ENCODE data around the gene XRCC5. TPM values are rescaled to one million over a fixed set of nuclear protein-coding genes. Genes with fewer than 3 reads are reported as not detected.
"Not testable (repeated sequence)": the region's sequence is repeated elsewhere in the genome, so short reads cannot be mapped to it uniquely, and the experiment has no call there.

XRCC5 gene
- total RNA-seq, 1 experiment from 2014 or later, result 496 TPM

- H3K4me3 ChIP-seq (ENCODE audit: insufficient read depth, low read depth, low read length), result no peak overlapping the region
- peaks cover 60% of the 10 kb centered on the region for H3K36me3 ChIP-seq (replicated peaks; ENCODE audit: control insufficient read depth, insufficient read depth, low read length)
- no peak for DNase-seq
- H3K27me3 ChIP-seq (ENCODE audit: control insufficient read depth, insufficient read depth, low read length), result no peaks in the 10 kb centered on the region
Observed at GRCh38 chr2:216118474-216118873, 9.3 kb downstream of the XRCC5 start.

GRCh38 chr2:216119146-216119545 lies 10.0 kb downstream of the XRCC5 start:
- Histone ChIP-seq H3K36me3 (replicated peaks; ENCODE audit: control insufficient read depth, insufficient read depth, low read length) (peaks cover 56% of the 10 kb centered on the region), H3K27me3 (ENCODE audit: control insufficient read depth, insufficient read depth, low read length) (no peaks in the 10 kb centered on the region), H3K4me3 (ENCODE audit: insufficient read depth, low read depth, low read length) (no peak overlapping the region)
- no peak for DNase-seq

GRCh38 chr2:216119986-216120385 lies 10.8 kb downstream of the XRCC5 start:
- no peak overlapping the region for H3K4me3 ChIP-seq (ENCODE audit: insufficient read depth, low read depth, low read length)
- no peaks in the 10 kb centered on the region for H3K27me3 ChIP-seq (ENCODE audit: control insufficient read depth, insufficient read depth, low read length)
- no peak for DNase-seq
- H3K36me3 ChIP-seq (replicated peaks; ENCODE audit: control insufficient read depth, insufficient read depth, low read length), result peaks cover 60% of the 10 kb centered on the region

- Histone ChIP-seq H3K4me3 (ENCODE audit: insufficient read depth, low read depth, low read length) (no peak overlapping the region), H3K36me3 (replicated peaks; ENCODE audit: control insufficient read depth, insufficient read depth, low read length) (peaks cover 70% of the 10 kb centered on the region), H3K27me3 (ENCODE audit: control insufficient read depth, insufficient read depth, low read length) (no peaks in the 10 kb centered on the region)
- DNase-seq, result no peak
Observed at GRCh38 chr2:216121255-216121654, 12.1 kb downstream of the XRCC5 start.

- Histone ChIP-seq H3K27me3 (ENCODE audit: control insufficient read depth, insufficient read depth, low read length) (no peaks in the 10 kb centered on the region), H3K4me3 (ENCODE audit: insufficient read depth, low read depth, low read length) (no peak overlapping the region), H3K36me3 (replicated peaks; ENCODE audit: control insufficient read depth, insufficient read depth, low read length) (peaks cover 53% of the 10 kb centered on the region)
- no peak for DNase-seq
Observed at GRCh38 chr2:216126943-216127342, 17.8 kb downstream of the XRCC5 start.

- Histone ChIP-seq H3K27me3 (ENCODE audit: control insufficient read depth, insufficient read depth, low read length) (no peaks in the 10 kb centered on the region), H3K4me3 (ENCODE audit: insufficient read depth, low read depth, low read length) (no peak overlapping the region), H3K36me3 (replicated peaks; ENCODE audit: control insufficient read depth, insufficient read depth, low read length) (peaks cover 64% of the 10 kb centered on the region)
- no peak for DNase-seq
Observed at GRCh38 chr2:216130346-216130971, 21.3 kb downstream of the XRCC5 start.

GRCh38 chr2:216131175-216131926 lies 22.2 kb downstream of the XRCC5 start:
- H3K36me3 ChIP-seq (replicated peaks; ENCODE audit: control insufficient read depth, insufficient read depth, low read length), result peaks cover 57% of the 10 kb centered on the region

GRCh38 chr2:216132585-216132984 lies 23.4 kb downstream of the XRCC5 start:
- DNase-seq, result no peak
- peaks cover 60% of the 10 kb centered on the region for H3K36me3 ChIP-seq (replicated peaks; ENCODE audit: control insufficient read depth, insufficient read depth, low read length)
- H3K4me3 ChIP-seq (ENCODE audit: insufficient read depth, low read depth, low read length), result no peak overlapping the region
- no peaks in the 10 kb centered on the region for H3K27me3 ChIP-seq (ENCODE audit: control insufficient read depth, insufficient read depth, low read length)

More at GRCh38 chr2:216131175-216131926, 22.2 kb downstream of the XRCC5 start:
- H3K4me3 ChIP-seq (ENCODE audit: insufficient read depth, low read depth, low read length), result no peak overlapping the region
- H3K27me3 ChIP-seq (ENCODE audit: control insufficient read depth, insufficient read depth, low read length), result no peaks in the 10 kb centered on the region
- no peak for DNase-seq

GRCh38 chr2:216133397-216133796 lies 24.2 kb downstream of the XRCC5 start:
- DNase-seq, result no peak
- H3K4me3 ChIP-seq (ENCODE audit: insufficient read depth, low read depth, low read length), result no peak overlapping the region
- H3K27me3 ChIP-seq (ENCODE audit: control insufficient read depth, insufficient read depth, low read length), result no peaks in the 10 kb centered on the region
- H3K36me3 ChIP-seq (replicated peaks; ENCODE audit: control insufficient read depth, insufficient read depth, low read length), result peaks cover 65% of the 10 kb centered on the region

- no peak for DNase-seq
- H3K4me3 ChIP-seq (ENCODE audit: insufficient read depth, low read depth, low read length), result no peak overlapping the region
- H3K27me3 ChIP-seq (ENCODE audit: control insufficient read depth, insufficient read depth, low read length), result no peaks in the 10 kb centered on the region
- H3K36me3 ChIP-seq (replicated peaks; ENCODE audit: control insufficient read depth, insufficient read depth, low read length), result peaks cover 68% of the 10 kb centered on the region
Observed at GRCh38 chr2:216134958-216135541, 25.9 kb downstream of the XRCC5 start.

- Histone ChIP-seq H3K27me3 (ENCODE audit: control insufficient read depth, insufficient read depth, low read length) (no peaks in the 10 kb centered on the region), H3K4me3 (ENCODE audit: insufficient read depth, low read depth, low read length) (no peak overlapping the region), H3K36me3 (replicated peaks; ENCODE audit: control insufficient read depth, insufficient read depth, low read length) (peaks cover 61% of the 10 kb centered on the region)
- DNase-seq, result peak; percentile 35
Observed at GRCh38 chr2:216139884-216140283, 30.7 kb downstream of the XRCC5 start.

- H3K4me3 ChIP-seq (ENCODE audit: insufficient read depth, low read depth, low read length); DNase-seq; H3K27me3 ChIP-seq (ENCODE audit: control insufficient read depth, insufficient read depth, low read length): not testable (repeated sequence)
- peaks cover 56% of the 10 kb centered on the region for H3K36me3 ChIP-seq (replicated peaks; ENCODE audit: control insufficient read depth, insufficient read depth, low read length)
Observed at GRCh38 chr2:216141516-216141915, 32.4 kb downstream of the XRCC5 start.

GRCh38 chr2:216142540-216142939 lies 33.4 kb downstream of the XRCC5 start:
- DNase-seq, result no peak
- H3K4me3 ChIP-seq (ENCODE audit: insufficient read depth, low read depth, low read length), result no peak overlapping the region
- H3K36me3 ChIP-seq (replicated peaks; ENCODE audit: control insufficient read depth, insufficient read depth, low read length), result peaks cover 52% of the 10 kb centered on the region
- no peaks in the 10 kb centered on the region for H3K27me3 ChIP-seq (ENCODE audit: control insufficient read depth, insufficient read depth, low read length)

- DNase-seq, result no peak
- H3K27me3 ChIP-seq (ENCODE audit: control insufficient read depth, insufficient read depth, low read length), result no peaks in the 10 kb centered on the region
- H3K4me3 ChIP-seq (ENCODE audit: insufficient read depth, low read depth, low read length), result no peak overlapping the region
- peaks cover 44% of the 10 kb centered on the region for H3K36me3 ChIP-seq (replicated peaks; ENCODE audit: control insufficient read depth, insufficient read depth, low read length)
Observed at GRCh38 chr2:216144372-216144771, 35.2 kb downstream of the XRCC5 start.

GRCh38 chr2:216144857-216145256 lies 35.7 kb downstream of the XRCC5 start:
- Histone ChIP-seq H3K27me3 (ENCODE audit: control insufficient read depth, insufficient read depth, low read length) (no peaks in the 10 kb centered on the region), H3K36me3 (replicated peaks; ENCODE audit: control insufficient read depth, insufficient read depth, low read length) (peaks cover 46% of the 10 kb centered on the region), H3K4me3 (ENCODE audit: insufficient read depth, low read depth, low read length) (no peak overlapping the region)
- DNase-seq, result no peak

Data from H7 (cell line).